Astrocyte of the hippocampus (primary cell): ENCODE measurements around the gene MGA.
A peak's percentile ranks its signal among the peaks of the same experiment; 100 is the strongest.

ENCODE experiments used
- DNase-seq: peaks from one replicate; pipeline ENCODE4 v3.0.0; 2011; ENCODE audit warnings: low read depth, low spot score

MGA gene

DNA sequence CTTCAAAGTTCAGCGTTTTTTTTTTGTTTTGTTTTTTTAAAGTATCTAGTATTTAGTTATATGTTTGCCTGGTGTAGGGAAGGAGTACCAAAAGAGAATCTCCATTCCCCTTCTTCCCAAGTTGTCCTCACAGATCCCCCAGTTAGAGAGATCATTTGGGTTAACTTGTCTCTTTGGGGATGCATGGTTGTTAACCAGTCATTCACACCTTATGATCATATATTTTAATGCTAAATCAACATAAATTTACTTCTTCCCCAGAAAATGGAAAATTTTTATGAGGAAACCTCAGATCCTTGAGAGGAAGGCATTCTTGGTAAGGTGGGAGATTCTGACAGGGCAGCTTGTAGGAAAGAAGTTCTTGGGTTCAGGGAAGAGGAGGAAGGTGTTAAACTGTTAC, 1.5 kb upstream of the MGA start:
- no peak for DNase-seq

- DNase-seq: no peak
Observed at GRCh38 chr15:41659190-41659589, 1.0 kb upstream of the MGA start.

- no peak for DNase-seq
Observed at GRCh38 chr15:41659855-41660234, 360 bp upstream of the MGA start.

- no peak for DNase-seq
Observed at GRCh38 chr15:41661078-41661517, 893 bp downstream of the MGA start.

- peak; percentile 88 for DNase-seq
Observed at GRCh38 chr15:41661518-41662225, 1.5 kb downstream of the MGA start.

DNA sequence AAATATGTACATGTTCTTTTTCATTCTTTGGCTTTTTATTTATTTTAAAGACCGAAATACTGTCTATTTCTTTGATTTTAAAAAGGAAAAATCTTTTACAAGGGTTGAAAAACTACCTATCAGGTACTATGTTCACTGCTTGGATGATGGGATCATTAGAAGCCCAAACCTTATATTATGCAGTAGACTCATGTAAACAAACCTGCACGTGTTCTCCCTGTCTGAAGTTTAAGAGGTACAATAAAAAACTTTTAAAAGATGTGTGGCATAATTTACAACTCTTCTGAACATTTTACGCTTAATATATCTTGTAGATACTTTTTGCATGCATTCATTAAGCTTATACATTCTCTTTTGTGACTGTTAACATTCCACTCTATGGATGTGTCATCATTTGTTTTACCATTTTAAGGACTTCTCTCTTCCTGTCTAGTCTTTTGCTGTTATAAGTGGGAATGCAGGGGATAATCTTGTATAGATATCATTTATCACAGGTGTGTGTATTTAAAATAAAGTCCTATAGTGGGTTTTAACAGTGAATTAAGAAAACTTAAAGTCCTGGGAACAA, 6.2 kb downstream of the MGA start:
- no peak for DNase-seq

GRCh38 chr15:41669701-41670100, 9.5 kb downstream of the MGA start:
- no peak for DNase-seq

- no peak for DNase-seq
Observed at GRCh38 chr15:41671656-41672648, 11.7 kb downstream of the MGA start.

- DNase-seq: no peak
Observed at GRCh38 chr15:41675337-41675736, 15.1 kb downstream of the MGA start.

GRCh38 chr15:41678742-41679141, 18.5 kb downstream of the MGA start:
- DNase-seq: no peak

GRCh38 chr15:41683955-41684354, 23.8 kb downstream of the MGA start:
- DNase-seq: no peak

GRCh38 chr15:41688671-41689070, 28.5 kb downstream of the MGA start:
- DNase-seq: no peak

GRCh38 chr15:41689083-41689482, 28.9 kb downstream of the MGA start:
- no peak for DNase-seq

- no peak for DNase-seq
Observed at GRCh38 chr15:41689834-41690233, 29.6 kb downstream of the MGA start.

GRCh38 chr15:41690636-41691035, 30.4 kb downstream of the MGA start:
- no peak for DNase-seq

GRCh38 chr15:41691471-41691870, 31.3 kb downstream of the MGA start:
- DNase-seq: peak; percentile 14

GRCh38 chr15:41692049-41692448, 31.8 kb downstream of the MGA start:
- DNase-seq: no peak

- no peak for DNase-seq
Observed at GRCh38 chr15:41693757-41694156, 33.6 kb downstream of the MGA start.

DNA sequence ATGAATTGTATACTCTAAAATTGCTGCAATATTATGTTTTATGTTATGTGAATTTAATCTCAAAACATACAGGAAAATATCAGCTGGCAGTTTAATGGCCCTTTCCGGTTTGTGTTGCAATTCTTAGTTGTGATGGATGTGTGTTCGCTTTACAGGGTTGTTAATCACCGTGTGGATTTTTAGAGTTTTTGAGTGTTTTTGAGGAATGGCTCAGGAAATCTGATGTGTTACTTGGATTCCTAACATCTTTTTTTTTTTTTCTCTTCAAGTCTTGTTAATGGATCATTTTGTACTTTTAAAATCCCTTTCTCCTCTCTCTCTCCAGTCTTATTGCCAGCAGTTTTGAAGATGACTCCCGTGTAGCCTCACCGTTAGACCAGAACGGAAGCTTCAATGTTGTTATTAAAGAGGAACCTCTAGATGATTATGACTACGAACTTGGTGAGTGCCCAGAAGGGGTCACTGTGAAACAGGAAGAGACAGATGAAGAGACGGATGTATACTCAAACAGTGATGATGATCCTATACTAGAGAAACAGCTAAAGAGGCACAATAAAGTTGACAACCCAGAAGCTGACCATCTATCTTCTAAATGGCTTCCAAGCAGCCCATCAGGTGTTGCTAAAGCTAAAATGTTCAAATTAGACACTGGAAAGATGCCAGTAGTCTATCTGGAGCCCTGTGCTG, 35.7 kb downstream of the MGA start:
- peak; percentile 22 for DNase-seq

DNA sequence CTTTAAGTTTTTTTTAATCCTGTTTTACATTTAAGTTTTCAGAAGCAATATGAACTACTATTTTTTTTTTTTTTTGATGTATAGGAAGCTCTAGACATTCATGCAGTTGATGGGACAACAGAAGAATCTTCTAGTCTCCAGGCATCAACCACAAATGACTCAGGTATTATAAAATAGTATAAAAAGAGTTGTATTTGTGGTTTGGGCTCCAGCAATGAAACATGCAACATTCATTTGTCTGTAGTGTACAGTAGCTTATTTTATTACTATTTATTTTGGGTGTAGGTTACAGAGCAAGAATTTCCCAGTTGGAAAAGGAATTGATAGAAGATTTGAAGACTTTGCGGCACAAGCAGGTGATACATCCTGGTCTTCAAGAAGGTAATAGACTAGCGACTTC, 38.6 kb downstream of the MGA start:
- peak; percentile 39 for DNase-seq

DNA sequence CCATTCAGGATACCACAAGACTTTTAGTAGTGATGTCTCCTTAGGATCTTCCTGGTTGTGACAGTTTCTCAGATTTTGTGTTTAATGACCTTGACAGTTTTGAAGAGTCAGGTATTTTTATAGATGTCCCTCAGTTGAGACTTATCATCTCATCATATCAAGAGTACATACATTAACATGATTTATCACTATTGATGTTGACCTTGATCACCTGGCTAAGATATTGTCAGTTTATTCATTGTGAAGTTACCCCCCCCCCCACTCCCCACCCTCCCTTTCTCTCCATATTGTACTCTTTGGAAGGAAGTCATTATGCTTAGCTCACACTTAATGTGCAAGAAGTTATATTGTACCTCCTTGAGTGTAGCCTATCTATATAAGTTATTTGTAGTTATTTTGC, 42.9 kb downstream of the MGA start:
- DNase-seq: no peak

DNA sequence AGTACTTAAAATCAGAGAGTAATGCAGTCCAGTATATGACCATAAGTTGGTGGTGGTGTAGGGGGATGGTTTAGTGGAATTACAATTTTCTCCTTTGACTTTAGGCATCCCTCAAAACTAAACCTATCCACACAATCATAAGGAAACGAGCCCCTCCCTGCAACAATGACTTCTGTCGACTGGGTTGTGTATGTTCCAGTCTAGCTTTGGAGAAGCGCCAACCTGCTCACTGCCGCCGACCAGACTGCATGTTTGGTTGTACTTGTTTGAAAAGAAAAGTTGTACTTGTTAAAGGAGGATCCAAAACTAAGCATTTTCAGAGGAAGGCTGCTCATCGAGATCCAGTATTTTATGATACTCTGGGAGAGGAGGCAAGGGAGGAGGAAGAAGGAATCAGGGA, 52.8 kb downstream of the MGA start:
- peak; percentile 50 for DNase-seq
